ENCODE measurements around the gene SERGEF. TPM values are rescaled to one million over a fixed set of nuclear protein-coding genes. Genes with fewer than 3 reads are reported as not detected.

Gene SERGEF
- total RNA-seq, 1 experiment from 2014 or later, result 27.5 TPM

DNA sequence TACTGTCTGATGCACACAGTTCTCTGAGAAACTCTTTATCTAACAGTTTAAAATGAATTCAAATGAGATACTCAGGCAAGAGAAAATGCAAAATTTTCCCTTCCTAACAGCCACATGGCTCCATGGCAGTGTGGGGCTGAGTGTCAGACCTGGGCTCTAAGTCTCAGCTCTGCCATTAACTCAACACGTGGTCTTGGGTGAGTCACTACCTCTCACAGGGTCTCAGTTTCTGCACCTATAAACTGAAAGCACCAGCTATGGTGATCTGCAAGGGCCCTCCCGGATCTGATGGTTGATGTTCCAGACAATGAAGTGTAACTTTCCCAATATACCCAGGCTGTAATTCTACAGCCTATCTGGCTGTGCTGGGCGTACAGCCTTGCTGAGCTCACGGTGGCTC lies 207.8 kb downstream of the SERGEF start:
- Histone ChIP-seq H3K4me1 (peaks cover 11% of the 10 kb centered on the region), H3K27me3 (no peaks in the 10 kb centered on the region), H3K4me3 (no peak overlapping the region), H3K27ac (no peak overlapping the region), H3K36me3 (no peaks in the 10 kb centered on the region), H3K9me3 (replicated peaks) (no peaks in the 10 kb centered on the region)
- DNase-seq, result no peak

GRCh38 chr11:17803754-17804334 lies 209.0 kb downstream of the SERGEF start:
- H3K9me3 ChIP-seq (replicated peaks), result no peaks in the 10 kb centered on the region
- no peaks in the 10 kb centered on the region for H3K27me3 ChIP-seq
- DNase-seq, result no peak
- no peak overlapping the region for H3K4me3 ChIP-seq
- no peak overlapping the region for H3K27ac ChIP-seq
- H3K36me3 ChIP-seq, result no peaks in the 10 kb centered on the region
- H3K4me1 ChIP-seq, result no peaks in the 10 kb centered on the region

GRCh38 chr11:17802491-17802890 lies 210.4 kb downstream of the SERGEF start:
- Histone ChIP-seq H3K36me3 (no peaks in the 10 kb centered on the region), H3K9me3 (replicated peaks) (no peaks in the 10 kb centered on the region), H3K27ac (no peak overlapping the region), H3K4me3 (no peak overlapping the region), H3K27me3 (no peaks in the 10 kb centered on the region), H3K4me1 (no peaks in the 10 kb centered on the region)
- no peak for DNase-seq

DNA sequence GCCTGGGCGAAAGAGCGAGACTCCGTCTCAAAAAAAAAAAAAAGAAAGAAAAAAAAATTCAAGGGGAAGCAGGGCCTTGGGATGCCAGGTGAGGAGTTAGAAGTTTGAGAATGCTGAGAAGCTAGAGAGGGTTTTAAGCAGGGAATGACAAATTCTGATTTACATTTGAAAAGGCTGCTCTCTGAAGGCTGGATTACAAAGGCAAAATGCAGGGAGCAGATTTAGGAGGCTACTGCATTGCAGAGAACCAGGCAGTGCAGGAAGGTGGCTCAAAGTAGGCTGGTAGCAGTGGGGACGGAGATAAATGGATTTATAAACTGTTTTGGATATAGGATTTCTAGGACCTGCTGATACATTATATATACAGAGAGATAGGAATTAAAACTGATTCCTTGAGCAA lies 211.7 kb downstream of the SERGEF start:
- no peak for DNase-seq
- Histone ChIP-seq H3K36me3 (no peaks in the 10 kb centered on the region), H3K4me3 (no peak overlapping the region), H3K4me1 (no peaks in the 10 kb centered on the region), H3K27me3 (no peaks in the 10 kb centered on the region), H3K27ac (no peak overlapping the region), H3K9me3 (replicated peaks) (no peaks in the 10 kb centered on the region)

GRCh38 chr11:17799147-17799546 lies 213.7 kb downstream of the SERGEF start:
- H3K4me3 ChIP-seq, result no peak overlapping the region
- H3K27ac ChIP-seq, result no peak overlapping the region
- no peaks in the 10 kb centered on the region for H3K27me3 ChIP-seq
- no peak for DNase-seq
- no peaks in the 10 kb centered on the region for H3K4me1 ChIP-seq
- no peaks in the 10 kb centered on the region for H3K9me3 ChIP-seq (replicated peaks)
- H3K36me3 ChIP-seq, result no peaks in the 10 kb centered on the region

- no peak for DNase-seq
- H3K4me1 ChIP-seq, result no peaks in the 10 kb centered on the region
- no peak overlapping the region for H3K27ac ChIP-seq
- no peaks in the 10 kb centered on the region for H3K36me3 ChIP-seq
- no peak overlapping the region for H3K4me3 ChIP-seq
- no peaks in the 10 kb centered on the region for H3K9me3 ChIP-seq (replicated peaks)
- H3K27me3 ChIP-seq, result no peaks in the 10 kb centered on the region
Measured at GRCh38 chr11:17798716-17799115, 214.1 kb downstream of the SERGEF start.

DNA sequence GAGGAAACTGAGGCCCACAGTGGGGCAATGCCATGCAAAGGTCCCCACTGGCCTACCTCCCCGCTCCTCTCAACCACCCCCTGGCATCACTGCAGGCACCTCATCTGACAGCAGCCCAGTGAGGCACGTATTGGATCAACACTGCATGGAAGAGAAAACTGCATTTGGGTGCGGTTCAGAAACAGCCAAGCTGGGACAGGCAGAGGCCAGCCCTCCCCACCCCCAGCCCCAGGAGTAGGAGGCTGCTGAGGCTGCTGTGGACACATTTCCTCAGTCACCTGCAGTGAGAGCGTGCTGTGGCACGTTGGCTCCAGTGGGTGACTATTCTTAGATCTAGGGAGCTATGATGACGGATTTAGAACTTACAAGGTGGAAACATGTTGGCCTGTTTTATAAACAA lies 214.6 kb downstream of the SERGEF start:
- Histone ChIP-seq H3K36me3 (no peaks in the 10 kb centered on the region), H3K4me1 (no peaks in the 10 kb centered on the region), H3K27me3 (no peaks in the 10 kb centered on the region), H3K9me3 (replicated peaks) (no peaks in the 10 kb centered on the region), H3K4me3 (no peak overlapping the region), H3K27ac (no peak overlapping the region)
- no peak for DNase-seq

- Histone ChIP-seq H3K4me1 (no peaks in the 10 kb centered on the region), H3K27ac (no peak overlapping the region), H3K4me3 (no peak overlapping the region), H3K9me3 (replicated peaks) (no peaks in the 10 kb centered on the region), H3K36me3 (no peaks in the 10 kb centered on the region), H3K27me3 (no peaks in the 10 kb centered on the region)
- DNase-seq, result no peak
Measured at GRCh38 chr11:17796154-17796553, 216.7 kb downstream of the SERGEF start.

- Histone ChIP-seq H3K27ac (no peak overlapping the region), H3K36me3 (no peaks in the 10 kb centered on the region), H3K4me3 (no peak overlapping the region), H3K4me1 (0 out of 2 replicates have a peak, but pooled peaks cover 2% of the 10 kb centered on the region), H3K27me3 (no peaks in the 10 kb centered on the region), H3K9me3 (replicated peaks) (no peaks in the 10 kb centered on the region)
- no peak for DNase-seq
Measured at GRCh38 chr11:17794981-17795380, 217.9 kb downstream of the SERGEF start.

GRCh38 chr11:17793642-17794170 lies 219.1 kb downstream of the SERGEF start:
- H3K36me3 ChIP-seq, result no peaks in the 10 kb centered on the region
- H3K27ac ChIP-seq, result no peak overlapping the region
- no peak for DNase-seq
- no peaks in the 10 kb centered on the region for H3K27me3 ChIP-seq
- H3K4me1 ChIP-seq, result 0 out of 2 replicates have a peak, but pooled peaks cover 2% of the 10 kb centered on the region
- no peaks in the 10 kb centered on the region for H3K9me3 ChIP-seq (replicated peaks)
- no peak overlapping the region for H3K4me3 ChIP-seq

- H3K27ac ChIP-seq, result no peak overlapping the region
- H3K36me3 ChIP-seq, result no peaks in the 10 kb centered on the region
- DNase-seq, result no peak
- H3K4me3 ChIP-seq, result no peak overlapping the region
- H3K4me1 ChIP-seq, result 0 out of 2 replicates have a peak, but pooled peaks cover 2% of the 10 kb centered on the region
- no peaks in the 10 kb centered on the region for H3K9me3 ChIP-seq (replicated peaks)
- no peaks in the 10 kb centered on the region for H3K27me3 ChIP-seq
Measured at GRCh38 chr11:17792161-17792560, 220.7 kb downstream of the SERGEF start.

DNA sequence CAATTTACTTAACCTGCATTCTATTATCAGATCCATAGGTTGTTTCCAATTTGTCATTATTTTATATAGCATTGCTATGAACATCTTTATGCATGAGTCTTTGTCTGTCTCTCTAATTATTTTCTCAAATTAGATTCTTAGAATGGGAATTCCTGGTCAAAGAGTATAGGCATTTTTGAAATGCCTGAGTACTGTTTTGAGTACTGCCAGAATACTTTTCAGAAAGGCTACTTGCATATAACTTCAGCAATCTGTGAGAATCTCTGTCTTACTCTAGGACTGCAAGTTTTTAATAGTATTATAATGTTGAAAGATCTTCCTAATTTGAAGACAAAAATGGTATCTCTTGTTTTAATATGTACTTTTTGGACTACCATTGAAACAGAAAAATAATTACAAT lies 221.7 kb downstream of the SERGEF start:
- DNase-seq, result no peak
- Histone ChIP-seq H3K36me3 (no peaks in the 10 kb centered on the region), H3K27ac (no peak overlapping the region), H3K4me1 (0 out of 2 replicates have a peak, but pooled peaks cover 2% of the 10 kb centered on the region), H3K4me3 (no peak overlapping the region), H3K9me3 (replicated peaks) (no peaks in the 10 kb centered on the region), H3K27me3 (no peaks in the 10 kb centered on the region)

GRCh38 chr11:17790453-17790852 lies 222.4 kb downstream of the SERGEF start:
- H3K4me1 ChIP-seq, result 0 out of 2 replicates have a peak, but pooled peaks cover 2% of the 10 kb centered on the region
- no peaks in the 10 kb centered on the region for H3K36me3 ChIP-seq
- H3K9me3 ChIP-seq (replicated peaks), result no peaks in the 10 kb centered on the region
- H3K27me3 ChIP-seq, result no peaks in the 10 kb centered on the region
- H3K27ac ChIP-seq, result no peak overlapping the region
- H3K4me3 ChIP-seq, result no peak overlapping the region
- DNase-seq, result no peak

DNA sequence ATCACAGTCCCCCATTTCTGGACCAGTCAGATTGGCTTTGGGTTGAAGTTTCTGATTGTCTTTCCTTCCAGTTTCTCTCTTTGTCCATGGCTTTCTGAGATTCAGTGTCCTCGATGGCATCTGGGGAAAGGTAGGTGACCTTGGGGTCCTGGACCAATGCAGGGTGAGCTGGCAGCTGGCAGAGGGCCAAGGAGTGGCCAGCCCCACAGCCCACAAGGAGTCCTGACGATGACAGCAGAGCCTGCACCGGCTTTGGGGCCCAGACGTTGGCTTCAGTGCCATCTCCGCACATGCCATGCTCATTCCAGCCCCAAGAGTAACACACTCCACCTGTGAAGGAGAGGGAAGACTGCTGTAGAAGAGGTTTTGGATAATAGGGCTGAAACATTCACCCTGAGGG lies 224.8 kb downstream of the SERGEF start:
- no peaks in the 10 kb centered on the region for H3K9me3 ChIP-seq (replicated peaks)
- 0 out of 2 replicates have a peak, but pooled peaks cover 2% of the 10 kb centered on the region for H3K4me1 ChIP-seq
- no peak for DNase-seq
- no peaks in the 10 kb centered on the region for H3K36me3 ChIP-seq
- no peak overlapping the region for H3K27ac ChIP-seq
- no peak overlapping the region for H3K4me3 ChIP-seq
- no peaks in the 10 kb centered on the region for H3K27me3 ChIP-seq

DNA sequence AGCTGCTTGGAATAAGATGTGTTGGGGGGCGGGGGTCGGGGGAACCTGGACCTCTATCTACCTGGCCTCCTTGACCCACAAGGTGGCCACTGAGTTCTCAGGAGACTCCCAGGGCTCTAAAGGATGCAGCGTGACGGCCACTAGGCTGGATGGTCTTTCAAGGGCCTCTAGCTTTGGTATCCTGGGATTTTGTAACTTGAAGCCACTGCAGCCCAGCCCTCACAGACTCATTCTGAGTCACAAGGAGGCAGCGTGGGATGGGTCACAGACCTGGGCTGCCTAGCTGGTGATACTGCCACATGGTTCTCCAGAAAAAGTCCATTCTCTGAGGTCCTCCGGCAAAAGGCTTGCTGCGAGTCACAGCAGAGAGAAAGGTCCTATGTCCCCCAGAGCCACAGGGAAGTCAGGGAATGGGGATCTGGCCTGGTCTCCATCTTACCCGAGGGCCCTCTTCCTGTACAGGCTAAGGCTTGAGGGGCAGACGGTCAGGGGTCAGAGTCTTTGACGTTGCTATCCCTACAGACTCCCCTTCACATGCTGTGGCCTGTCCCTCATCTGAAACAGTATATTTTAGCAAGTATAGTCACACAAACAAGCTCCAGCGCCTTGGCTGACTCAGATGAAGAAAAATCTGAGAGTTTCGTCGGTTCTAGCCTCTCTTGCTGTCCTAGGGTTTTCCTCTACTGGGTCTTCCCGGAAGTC lies 225.9 kb downstream of the SERGEF start:
- no peaks in the 10 kb centered on the region for H3K36me3 ChIP-seq
- H3K27me3 ChIP-seq, result no peaks in the 10 kb centered on the region
- H3K4me1 ChIP-seq, result 0 out of 2 replicates have a peak, but pooled peaks cover 2% of the 10 kb centered on the region
- no peak overlapping the region for H3K4me3 ChIP-seq
- no peak overlapping the region for H3K27ac ChIP-seq
- no peaks in the 10 kb centered on the region for H3K9me3 ChIP-seq (replicated peaks)
- peak in 1 of 2 experiments; percentile 36 for DNase-seq

Data from SJCRH30 (cell line).